K562 (cell line): ENCODE data around the gene VGLL1.

ENCODE experiments used
- ATF6 ChIP-seq: sonication (generic); formaldehyde crosslinking; IDR thresholded peaks from 2 replicates; pipeline ENCODE4 v1.4.0; 2020; ENCODE audit warnings: mild to moderate bottlenecking, missing genetic modification reagents
- CBFA2T2 ChIP-seq: fragments of 450-650 bp; conservative IDR thresholded peaks from 2 replicates; pipeline ENCODE4 v1.6.1; 2017; ENCODE audit warnings: mild to moderate bottlenecking
- CEBPZ ChIP-seq: fragments of 150-350 bp; IDR thresholded peaks from 2 replicates; pipeline ENCODE4 v1.6.1; 2014; ENCODE audit warnings: low read depth, mild to moderate bottlenecking, low read length, borderline replicate concordance
- FOXK2 ChIP-seq, 2 experiments: fragments of 450-650 bp; IDR thresholded peaks in 1 of 2; conservative IDR thresholded peaks in 1 of 2; 2 replicates each; pipeline ENCODE4 v1.6.1; 2016; ENCODE audit warnings: low read depth in 2 of 2, mild to moderate bottlenecking in 1 of 2
- TAF9B ChIP-seq: fragments of 450-650 bp; IDR thresholded peaks from 2 replicates; pipeline ENCODE4 v1.6.1; 2018; ENCODE audit warnings: mild to moderate bottlenecking; ENCODE audit not compliant: partially characterized antibody
- ZNF311 ChIP-seq: fragments of 250-450 bp; sonication (Bioruptor Pico); IDR thresholded peaks from 2 replicates; pipeline ENCODE4 v1.4.0; 2020; ENCODE audit warnings: mild to moderate bottlenecking, moderate library complexity
- ZSCAN29 ChIP-seq: fragments of 450-650 bp; IDR thresholded peaks from 2 replicates; pipeline ENCODE4 v1.6.1; 2017

- TF ChIP-seq ZSCAN29 = no peak
- TF ChIP-seq ATF6 (CRISPR knock-in tag) = no peak
- no peak for TF ChIP-seq CBFA2T2
- no peak for TF ChIP-seq TAF9B
- TF ChIP-seq CEBPZ = no peak
- no peak for TF ChIP-seq ZNF311 (CRISPR knock-in tag)
- TF ChIP-seq FOXK2 (conservative IDR thresholded peaks at IDR 0.05 in 1 of 2, IDR thresholded peaks at IDR 0.05 in 1 of 2; ENCODE audit: low read depth in 2 of 2) = no peak
Measured at GRCh38 chrX:136600059-136600458, 68.0 kb downstream of the VGLL1 start.
